Kasumi-1 (cell line): Measurements from ENCODE around the gene MSANTD2.
"Not testable (repeated sequence)": the region's sequence is repeated elsewhere in the genome, so short reads cannot be mapped to it uniquely, and the experiment has no call there.

Experiments
- DNase-seq, 2 experiments: peaks; one replicate each; lab custom pipeline; 2025; lab: John Stamatoyannopoulos, UW

The MSANTD2 gene

GRCh38 chr11:124770959-124771358, 29.2 kb downstream of the MSANTD2 start:
- not testable (repeated sequence) for DNase-seq

DNA sequence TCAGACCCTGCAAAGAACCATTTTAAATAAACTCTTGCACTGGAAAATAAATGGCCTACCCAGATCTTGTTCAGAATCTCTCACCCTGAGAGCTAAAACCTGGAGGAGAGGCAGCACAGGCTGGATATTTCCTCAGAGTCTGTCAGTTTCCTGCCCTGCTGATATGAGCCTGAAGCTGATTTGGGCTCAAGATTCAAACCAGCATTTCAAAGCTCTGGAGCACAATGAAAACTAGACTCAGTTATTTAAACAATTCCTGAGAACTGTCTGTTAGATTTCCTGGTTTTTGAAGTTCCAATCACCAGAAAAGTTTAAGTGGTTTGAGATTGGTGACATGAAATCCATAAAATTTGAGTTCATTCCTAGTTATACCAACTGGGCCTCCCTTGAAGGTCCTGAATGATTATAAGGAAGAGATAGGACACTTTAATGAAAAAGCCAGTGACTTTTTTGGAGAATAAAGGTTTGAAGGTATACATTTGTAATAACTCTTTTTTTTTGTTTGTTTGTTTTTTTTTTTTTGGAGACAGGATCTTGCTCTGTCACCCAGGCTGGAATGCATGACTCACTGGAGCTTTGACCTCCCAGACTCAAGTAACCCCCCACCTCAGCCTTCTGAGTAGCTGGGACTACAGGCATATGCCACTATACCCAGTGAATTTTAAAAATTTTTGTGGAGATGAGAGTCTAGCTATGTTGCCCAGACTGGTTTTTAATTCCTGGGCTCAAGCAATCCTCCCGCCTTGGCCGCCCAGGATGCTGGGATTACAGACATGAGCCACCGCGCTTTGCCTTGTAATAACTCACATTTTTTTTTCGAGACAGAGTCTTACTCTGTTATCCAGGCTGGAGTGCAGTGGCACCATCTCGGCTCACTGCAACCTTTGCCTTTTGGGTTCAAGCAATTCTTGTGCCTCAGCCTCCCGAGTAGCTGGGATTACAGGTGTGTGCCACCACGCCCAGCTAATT, 30.1 kb downstream of the MSANTD2 start:
- DNase-seq: no peak

DNA sequence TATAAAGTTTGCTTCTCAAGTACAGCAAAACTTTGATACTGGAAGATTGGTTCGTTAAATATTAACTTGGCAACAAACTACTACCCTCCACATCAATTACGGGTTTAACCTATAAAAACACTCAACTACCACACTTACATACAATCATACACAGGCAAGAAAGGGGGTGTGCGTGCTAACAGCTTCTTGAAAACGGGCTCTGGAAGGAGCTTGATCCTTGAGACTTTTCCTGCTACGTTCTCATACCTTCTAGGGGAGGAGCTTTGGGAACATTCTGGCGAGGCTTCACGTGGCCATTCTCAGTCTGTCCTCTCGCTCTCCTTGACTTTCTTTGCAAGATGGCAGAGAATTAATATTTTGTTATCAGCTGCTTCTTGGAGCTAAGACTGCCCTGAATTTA, 31.3 kb downstream of the MSANTD2 start:
- no peak for DNase-seq

- no peak for DNase-seq
These were observed 34.0 kb downstream of the MSANTD2 start for GRCh38 chr11:124766156-124766555.

DNA sequence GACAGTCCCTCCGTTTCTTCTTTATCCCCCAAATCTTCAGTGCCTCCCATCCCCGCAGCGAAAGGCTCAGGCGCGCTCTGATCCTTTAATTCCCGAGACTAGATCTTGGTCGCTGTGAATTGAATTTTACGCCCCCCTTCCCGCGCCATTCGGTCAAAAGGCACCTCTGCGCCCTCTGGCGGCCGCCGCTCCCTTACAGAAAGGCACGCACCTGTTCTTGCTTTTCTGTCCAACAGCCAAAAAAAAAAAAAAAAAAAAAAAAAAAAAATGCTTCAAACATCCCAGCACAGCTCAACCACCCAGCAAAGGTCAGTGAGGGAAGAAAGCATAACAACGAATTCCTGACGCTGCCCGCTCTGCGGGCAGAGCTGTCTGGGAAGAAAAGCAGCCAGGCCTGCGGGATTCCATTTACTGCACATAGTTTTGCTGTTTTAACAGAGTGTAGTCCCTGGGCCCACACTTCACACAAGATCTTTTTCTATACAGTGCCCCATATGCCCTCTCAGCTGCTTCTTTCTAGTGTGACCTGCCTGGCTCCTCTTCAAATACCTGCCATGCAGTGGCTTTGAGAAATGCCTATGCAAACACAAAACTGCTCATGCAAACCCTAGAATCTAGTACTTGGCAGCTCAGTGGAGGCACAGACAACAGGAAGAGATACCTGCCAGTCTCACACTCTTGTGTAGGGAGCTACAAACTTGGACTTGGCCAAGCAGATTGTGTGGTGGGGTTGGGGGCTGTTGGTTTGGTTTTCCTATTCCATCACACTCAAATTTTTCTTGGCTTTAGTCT, 36.9 kb downstream of the MSANTD2 start:
- DNase-seq: peak; percentile 56 to 61

DNA sequence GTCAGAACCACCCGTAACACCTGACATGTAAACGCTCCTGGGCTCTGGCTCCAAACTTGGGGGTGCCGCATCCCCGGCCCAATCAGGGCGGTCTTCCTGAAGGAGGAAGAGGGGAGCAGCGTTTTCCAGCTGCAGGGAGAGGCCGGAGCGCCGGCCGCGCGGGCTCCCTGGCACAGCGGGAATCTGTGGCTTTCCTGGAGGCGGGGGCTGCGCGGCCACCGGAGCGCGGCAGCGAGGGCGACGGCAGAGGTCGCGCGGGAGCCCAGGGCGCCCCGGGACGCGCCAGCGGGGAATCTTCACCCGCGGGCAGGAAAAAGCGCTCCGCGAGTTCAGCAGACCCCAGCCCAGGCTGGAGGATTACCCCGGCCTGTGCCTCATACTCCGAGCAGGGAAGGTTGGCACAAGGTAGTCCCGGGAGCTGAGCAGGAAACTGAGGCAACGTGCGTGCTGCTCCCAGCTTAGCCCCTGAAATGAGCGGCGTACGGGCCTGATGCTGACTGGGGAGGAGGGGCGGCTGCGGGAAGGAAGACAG, 37.5 kb downstream of the MSANTD2 start:
- DNase-seq: no peak

GRCh38 chr11:124762105-124762623, 38.0 kb downstream of the MSANTD2 start, which contains the start of gene ESAM:
Gene ESAM, minus strand, starts transcription at chr11:124762290. Its CDS starts 136 bp downstream, at chr11:124762154.
- DNase-seq: peak; percentile 27 to 34

GRCh38 chr11:124761301-124762104, 38.7 kb downstream of the MSANTD2 start:
- no peak for DNase-seq

DNA sequence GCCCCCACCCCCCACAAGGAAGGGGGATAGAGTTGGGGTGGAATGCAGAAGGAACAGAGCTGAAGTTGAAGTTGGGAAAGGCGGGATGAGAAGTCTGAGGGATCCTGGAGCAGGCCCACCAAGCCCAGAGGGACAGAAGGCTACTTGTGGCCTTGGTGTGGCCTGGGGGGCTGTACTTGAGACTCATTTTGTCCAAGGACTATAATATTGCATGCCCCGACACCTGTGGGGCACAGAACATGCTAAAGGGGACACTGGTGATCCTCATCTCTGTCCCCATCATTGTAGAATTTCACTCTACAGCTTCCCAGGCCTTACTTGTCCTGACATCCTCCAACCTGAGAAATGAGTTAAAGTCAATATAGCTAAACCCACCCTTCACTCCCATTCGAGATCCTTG, 39.4 kb downstream of the MSANTD2 start:
- no peak for DNase-seq

DNA sequence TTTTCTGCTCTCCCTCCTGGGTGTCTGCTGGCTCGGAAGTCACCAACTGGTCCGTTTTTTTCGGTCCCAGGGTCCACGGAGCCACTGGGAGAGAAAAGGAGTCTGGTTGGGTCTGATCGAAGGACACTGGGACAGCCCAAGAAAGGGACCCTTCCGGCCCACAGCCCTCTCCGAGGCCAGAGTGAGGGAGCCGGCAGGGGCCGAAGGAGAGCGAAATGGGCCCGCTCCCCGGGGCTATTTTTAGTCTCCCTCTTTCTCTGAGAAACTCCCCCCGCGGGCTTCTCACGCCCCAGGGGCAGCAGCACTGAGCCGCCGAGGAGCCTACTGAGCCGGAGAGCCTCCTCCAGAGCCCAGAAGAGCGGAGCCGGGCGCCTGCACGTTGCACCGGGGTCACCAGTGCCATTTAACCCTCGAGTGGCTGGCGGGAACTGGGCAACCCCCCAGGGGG, 40.0 kb downstream of the MSANTD2 start:
- peak in 1 of 2 experiments; percentile 17 for DNase-seq

DNA sequence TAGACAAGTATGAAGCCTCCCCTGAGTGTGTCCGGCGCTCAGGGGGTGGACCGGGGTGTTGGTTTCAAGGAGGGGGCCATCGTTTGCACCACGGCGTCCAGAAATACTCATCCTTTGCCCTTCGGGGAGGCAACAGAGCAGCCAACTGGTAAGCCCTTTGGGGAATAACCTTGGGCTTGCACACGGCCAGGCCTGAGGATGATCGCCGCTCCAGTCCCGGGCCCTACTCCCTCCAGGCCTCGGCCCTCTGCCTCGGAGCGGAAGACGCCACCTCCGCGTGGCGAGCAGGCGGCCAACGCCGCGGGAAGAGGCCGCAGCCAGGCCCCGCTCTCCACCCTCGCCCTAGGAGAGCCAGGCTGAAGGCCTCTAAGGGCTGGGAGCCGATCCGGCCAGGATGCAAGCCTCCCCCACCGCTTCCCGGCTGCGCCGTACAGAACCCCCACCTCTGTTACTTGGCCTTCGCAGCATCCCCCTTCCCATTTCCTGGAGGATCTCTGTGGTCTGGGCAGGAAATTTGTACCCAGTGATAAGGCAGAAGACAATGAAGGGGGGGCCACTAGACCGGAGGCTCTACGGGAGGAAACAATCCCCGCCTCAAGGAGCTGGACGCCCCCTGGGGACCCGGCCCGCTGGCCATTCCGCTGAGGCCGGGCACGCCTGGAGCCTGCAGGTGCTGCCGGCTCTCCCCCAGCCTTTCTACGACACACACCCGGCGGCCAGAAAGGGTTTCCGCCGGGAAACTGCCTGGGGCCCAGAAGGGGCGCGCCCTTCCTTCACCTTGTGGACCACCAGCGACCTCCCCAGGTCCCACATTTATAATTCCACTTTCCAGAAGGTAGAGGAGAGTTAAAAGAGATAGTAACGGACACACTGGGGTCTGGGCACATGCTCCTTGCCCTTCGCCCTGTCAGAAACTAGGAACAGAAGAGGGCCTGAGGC, 40.7 kb downstream of the MSANTD2 start:
- DNase-seq: peak; percentile 72 to 78

- DNase-seq: peak; percentile 84 to 85
These were observed 41.6 kb downstream of the MSANTD2 start for GRCh38 chr11:124758355-124759265.

DNA sequence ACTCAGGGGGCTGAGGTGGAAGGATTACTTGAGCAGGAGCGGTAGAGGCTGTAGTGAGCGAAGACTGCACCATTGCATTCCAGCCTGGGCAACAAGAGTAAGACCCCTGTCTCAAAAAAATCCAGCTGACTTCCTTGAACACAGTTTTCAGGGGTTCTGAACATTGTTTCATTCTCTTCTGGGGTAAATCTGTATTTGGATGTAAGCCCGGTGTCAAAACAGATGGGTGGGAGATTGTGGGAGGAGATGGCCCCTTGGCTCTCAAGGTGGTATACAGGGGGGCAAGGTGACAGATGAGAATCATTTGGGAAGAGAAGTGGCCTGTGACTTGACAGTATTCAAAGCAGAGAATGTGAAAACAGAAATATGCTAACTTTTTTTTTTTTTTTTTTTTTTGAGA, 42.9 kb downstream of the MSANTD2 start:
- no peak for DNase-seq

DNA sequence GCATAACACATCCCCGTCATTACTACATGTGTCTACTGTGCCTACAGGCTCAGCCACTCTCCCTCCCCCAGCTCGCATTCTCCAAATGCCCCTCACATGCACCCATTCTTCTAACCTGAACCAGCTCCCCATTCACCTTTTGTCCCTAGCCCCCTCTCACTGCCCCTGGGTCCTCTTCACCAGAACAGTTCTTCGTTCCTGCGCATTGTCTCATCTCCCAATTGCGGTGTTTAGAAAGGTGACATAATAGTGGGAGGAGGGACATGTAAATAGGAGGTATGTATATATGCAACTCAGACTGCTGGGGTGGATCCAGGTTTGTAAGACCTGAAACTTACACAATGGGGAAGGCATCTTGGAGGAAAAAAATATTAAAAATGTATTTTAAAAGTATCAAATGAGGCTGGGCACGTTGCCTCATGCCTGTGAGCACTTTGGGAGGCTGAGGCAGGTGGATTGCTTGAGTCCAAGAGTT, 43.4 kb downstream of the MSANTD2 start:
- DNase-seq: no peak

- DNase-seq: no peak
These were observed 44.0 kb downstream of the MSANTD2 start for GRCh38 chr11:124756033-124756752.

GRCh38 chr11:124754710-124755109, 45.5 kb downstream of the MSANTD2 start:
- DNase-seq: no peak

- no peak for DNase-seq
These were observed 45.9 kb downstream of the MSANTD2 start for GRCh38 chr11:124754309-124754708.

DNA sequence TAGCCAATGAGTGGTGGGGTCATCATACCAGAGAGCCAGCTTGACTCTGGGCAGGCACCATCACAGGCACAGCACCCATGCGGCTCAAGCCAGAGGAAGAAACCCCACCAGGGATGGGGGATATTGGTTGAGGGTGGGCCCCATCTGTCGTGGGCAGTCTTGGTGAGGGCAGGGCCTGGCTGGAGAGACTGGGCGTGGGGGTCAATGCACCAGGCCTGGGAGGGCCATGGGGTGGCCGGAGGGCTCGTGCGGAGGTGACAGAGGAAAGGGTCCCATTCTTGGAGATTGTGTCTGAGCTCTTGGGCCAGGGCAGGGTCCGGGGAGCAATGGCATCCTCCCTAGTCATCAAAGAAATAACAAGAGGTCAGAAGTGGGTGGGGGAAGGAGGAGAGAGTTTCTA, 46.6 kb downstream of the MSANTD2 start:
- DNase-seq: no peak
